HG02588 (cell line): Measurements from ENCODE around the gene PCNA.

Experiments
- ATAC-seq: cut with Tn5 transposase; IDR thresholded peaks from one replicate; pipeline ENCODE4 v1.9.1; 2021; ENCODE audit warnings: mild to moderate bottlenecking, moderate library complexity; ENCODE audit not compliant: unreplicated experiment

Gene PCNA

DNA sequence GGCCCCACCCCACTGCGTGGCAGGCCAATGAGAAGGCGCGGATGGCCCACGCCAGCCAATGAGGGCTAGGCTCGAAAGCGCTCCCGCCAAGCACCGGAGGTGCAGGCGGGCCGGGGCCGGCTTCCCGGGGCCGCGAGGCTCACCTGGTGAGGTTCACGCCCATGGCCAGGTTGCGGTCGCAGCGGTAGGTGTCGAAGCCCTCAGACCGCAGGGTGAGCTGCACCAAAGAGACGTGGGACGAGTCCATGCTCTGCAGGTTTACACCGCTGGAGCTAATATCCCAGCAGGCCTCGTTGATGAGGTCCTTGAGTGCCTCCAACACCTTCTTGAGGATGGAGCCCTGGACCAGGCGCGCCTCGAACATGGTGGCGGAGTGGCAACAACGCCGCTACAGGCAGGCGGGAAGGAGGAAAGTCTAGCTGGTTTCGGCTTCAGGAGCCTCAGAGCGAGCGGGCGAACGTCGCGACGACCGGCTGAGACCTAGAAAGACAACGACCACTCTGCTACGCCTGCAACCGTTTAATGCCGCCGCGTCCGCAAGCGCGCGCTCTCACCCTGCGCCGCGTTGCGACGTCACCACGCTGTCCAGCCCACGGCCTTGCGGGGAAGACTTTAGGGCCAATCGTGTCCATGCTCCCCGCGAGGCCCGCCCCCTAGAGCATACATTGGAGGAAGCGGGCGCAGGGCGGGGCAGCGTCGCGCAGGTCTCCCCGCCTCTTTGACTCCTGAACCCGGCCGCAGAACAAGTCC lies at the start of gene PCNA:
Gene PCNA, minus strand, starts transcription at position 524 of the 750 bp plus-strand sequence. Its CDS starts 160 bp downstream, at position 364.
- peak; percentile 96 for ATAC-seq

DNA sequence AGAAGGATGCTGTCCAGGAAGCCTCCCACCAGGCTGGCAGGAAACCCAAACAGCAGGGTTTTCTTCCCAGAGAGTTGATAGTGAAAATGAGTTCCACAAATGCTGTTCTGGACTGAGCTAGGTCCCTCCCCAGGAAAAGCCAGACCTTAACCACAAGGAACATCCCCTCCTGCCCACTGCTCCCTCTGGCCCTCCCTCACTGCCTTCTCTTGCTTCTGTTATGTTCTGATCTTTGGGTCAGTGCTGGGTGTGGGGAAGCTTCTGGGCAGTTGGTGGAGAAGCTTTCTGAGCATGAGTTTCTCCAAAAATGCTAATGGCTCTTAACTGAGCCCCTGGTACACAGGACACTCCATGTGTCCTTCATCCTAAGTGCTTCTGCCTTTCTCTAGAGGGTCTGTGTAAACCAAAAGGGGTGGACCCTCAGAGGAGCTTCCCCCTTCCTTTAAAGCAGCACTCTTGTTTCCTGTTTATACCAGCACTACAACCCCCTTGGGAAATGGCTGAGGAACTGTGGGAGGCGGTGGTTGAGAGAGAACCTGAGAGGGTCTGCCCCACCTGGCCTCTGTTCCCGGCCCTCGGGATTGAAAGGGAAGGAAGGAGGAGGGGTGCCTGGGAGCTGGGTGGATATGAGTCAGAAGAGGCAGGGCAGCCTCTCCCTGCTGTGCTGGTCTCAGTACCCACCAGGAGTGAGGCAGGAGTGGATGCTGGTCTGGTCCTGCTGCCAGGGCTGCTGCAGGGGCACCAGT lies 49.1 kb upstream of the PCNA start:
- no peak for ATAC-seq

DNA sequence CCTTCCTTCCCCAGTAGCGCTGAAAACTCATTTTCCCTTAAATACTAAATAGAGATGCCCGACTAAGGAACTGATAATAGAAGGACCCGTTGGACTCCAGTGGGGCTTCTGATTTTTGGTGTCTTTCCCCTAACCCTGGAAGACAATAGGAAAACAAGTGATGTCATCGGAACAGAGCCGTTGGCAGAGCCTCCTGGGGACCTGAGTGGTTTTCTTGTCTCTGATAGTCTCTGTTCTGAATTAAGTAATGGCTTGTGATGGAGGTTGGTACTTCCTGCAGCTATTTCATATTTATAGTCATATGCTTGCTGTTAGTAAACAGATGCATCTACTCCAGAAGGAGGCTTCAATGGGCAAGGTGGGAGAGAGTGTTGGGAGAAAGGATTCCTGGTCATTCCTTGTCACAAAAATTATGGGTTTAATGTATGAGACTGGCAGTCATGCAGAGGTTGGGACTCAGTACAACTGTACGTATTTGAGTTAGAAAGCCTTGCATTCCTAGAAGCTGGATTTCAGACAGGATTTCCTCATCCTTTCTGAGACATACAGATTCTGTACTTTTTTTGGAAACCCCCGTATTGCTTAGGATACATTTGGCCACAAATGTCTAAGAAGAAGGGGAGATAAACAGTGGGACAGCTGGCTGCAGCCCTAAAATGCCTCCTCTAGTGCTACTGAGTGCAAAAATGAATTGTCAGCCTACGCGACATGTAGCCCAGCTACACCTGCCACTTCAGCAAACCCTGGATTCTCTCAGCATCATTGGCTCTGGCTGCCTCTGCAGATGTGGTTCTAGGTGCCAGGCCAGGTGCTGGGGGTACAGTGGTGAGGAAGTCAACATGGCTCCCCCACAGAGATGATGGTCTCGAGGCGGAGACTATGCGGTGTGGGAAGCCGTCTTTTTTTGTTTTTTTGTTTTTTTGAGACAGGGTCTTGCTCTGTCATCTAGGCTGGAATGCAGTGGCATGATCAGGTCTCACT lies 45.2 kb upstream of the PCNA start:
- no peak for ATAC-seq

DNA sequence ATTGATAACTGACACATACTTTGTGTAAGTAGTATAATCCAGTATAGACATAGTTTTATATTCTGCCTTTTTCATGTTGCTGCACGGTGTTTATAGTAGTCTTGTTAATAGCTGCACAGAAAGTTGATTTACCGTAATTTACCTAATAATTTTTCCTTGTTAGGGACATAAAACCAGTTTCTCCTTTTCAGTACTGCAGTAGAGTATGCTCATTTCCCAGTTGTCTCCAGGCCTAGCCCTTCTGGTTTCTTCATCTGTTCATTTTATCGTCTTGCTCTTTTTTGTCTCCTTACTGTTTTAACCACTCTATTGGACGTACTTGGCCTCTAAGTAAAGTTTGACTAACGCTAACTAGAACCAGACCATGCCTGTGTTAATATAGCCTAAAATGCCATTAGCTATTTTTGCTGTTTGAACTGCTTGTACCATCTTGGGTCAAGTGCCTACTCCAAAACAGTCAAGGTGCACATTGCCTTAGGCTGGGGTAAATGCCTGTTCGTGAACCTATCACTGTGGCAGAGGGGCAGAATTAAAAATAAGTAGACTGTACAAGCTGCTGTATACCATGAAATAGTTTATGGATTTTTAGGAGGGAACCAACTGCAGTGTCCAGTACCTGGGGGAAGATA lies 41.9 kb upstream of the PCNA start:
- no peak for ATAC-seq

DNA sequence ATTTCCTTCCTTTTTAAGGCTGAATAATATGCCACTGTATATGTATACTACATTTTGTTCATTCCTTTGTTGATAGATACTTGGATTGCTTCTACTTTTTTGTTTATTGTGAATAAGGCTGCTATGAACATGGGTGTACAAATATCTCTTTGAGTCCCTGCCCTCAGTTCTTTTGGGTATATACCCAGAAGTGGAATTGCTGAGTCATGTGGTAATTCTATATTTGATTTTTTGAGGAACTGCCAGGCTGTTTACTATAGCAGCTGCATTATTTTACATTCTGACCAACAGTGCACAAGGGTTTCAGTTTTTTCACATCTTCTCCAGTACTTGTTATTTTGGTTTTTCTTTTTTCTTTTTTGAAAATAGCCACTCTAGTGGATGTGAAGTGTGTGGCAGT lies 41.1 kb upstream of the PCNA start:
- ATAC-seq: no peak

DNA sequence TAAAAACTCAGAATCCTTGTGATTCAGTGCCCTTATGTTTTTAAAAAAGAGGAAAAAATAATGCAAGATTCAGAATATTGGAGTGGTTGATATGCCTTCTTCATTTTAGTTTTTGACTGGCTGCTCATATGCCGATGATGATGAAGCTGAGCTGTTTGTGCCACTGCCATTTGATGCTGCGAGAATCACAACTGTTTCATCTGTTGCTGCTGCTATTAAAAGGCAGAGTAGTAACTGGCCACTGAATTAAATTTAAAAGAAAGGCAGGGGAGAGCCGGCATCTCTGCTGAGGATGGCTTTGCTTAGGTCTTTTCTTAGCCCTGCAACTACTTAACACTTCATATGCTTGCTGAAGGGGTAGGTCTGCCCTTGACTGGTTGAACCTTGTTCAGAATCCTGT lies 40.2 kb upstream of the PCNA start:
- ATAC-seq: no peak

DNA sequence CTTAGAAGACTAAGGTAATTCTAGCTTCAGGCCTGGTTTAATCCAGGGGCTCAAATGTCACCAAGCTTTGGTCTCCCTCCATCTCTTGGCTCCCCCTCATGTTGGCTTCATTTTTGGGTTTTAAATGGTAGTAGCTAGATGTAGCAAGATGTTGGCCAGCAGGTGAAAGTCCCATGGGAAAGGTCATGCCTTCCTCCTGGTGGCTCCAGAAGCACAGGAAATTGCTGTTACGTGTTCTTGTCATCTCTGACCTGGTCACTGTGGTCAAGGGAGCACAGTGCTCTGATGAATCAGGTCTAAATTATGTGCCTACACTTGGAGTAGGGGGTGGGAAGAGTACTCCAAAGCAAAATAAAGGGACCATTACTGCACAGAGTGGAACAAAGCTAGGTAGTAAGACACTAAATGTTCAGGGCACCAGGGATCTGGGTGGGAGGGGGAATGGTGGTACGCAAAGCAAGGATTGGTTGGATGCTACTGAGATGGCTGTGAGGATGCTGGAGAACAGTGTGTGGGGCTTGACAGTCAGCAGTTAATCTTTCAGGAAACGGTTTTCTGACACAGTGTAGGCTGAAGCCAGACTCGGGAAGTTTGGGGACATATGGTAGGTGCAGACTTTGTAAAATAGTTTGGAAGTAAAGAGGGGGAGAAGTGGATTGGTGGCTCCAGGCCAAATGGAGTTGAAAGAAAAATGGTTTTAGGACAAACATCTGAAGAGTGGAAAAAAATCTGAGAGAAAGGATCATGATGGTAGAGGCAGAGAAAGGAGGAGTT lies 37.1 kb upstream of the PCNA start:
- ATAC-seq: no peak

DNA sequence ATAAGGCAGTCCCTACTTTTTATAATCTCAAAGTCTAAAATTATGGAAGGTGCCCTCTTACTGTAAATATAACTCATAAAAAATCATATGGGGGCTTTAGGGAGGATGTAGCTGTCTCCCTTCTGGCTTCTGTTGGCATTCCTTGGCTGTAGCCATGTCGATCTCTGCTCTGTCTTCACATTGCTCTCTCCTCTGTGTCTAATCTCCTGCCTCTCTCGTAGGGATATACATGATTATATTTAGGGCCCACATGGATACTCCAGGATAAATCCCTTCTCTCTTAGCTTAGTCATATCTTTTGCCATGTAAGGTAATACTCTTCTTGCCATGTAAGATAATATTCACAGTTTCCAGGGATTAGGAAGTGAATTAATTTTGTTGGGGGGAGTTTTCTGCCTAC lies 35.6 kb upstream of the PCNA start:
- ATAC-seq: no peak

DNA sequence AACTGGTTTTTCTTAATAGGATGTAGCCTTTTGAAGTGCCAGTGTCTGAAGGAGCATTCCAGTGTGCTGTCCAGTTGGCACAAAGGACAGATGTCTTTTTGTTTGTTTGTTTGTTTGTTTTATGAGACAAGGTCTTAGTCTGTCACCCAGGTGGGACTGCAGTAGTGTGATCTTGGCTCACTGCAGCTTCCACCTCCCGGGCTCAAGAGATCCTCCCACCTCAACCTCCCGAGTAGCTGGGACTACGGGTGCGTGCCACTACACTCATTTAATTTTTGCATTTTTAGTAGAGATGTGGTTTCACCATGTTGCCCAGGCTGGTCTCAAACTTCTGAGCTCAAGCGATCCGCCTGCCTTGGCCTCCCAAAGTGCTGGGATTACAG lies 34.8 kb upstream of the PCNA start:
- ATAC-seq: no peak

DNA sequence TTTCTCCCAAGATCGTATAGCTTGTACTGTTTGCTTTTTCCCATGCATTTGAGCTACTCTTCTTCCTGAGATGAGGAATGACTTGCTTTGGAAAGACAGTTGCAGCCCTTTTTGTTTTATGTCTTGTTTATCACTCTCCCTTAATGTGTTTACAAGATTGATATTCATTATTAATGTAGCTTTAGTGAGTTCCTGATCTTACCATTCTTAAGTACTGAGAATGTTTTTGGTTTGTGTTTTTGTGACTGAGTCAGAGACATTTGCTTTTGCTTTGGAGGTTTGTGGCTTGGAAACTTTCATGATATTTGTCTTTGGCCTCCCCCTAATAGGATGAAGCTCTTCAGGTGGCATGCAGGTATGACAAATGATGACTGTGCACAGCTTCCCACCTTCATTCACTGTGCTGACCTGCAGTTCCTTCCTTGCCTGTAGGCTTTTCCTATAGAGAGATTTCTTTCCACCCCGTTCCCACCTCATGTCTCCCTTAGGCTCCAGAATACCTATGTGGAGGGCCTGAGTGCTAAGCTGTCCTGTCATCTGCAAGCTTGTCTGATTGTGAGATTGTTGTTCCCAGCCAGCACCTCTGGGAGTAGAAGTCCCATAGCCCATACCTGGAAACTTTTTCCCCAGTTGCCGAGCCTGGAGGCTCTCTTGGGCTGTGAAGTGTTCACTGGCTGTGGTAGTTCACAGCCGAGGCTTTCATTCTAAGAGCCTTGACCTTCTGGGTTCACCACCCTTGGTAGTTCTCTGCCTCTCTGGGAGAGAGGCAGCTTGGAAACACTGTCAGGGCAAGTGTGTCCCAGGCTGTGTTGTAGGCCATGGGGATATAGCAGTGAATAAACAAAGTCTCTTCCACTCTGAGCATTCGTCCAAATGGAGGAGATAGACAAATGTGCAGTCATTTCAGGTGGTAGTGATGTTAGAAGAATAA lies 34.1 kb upstream of the PCNA start:
- no peak for ATAC-seq

DNA sequence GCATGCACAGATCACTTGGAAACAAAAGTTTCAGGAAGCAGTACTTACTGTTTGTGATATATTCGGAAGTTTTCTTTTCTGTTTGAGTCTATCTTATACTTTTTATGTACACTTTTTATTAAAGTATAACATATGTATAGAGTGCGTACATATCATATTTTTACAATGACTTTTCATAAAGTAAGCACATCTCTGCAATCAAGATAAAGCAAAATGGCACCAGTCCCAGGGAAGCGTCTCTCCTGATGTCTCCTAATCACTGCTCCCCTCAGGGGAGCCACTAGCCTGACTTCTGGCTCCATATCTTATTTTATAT lies 33.4 kb upstream of the PCNA start:
- no peak for ATAC-seq

DNA sequence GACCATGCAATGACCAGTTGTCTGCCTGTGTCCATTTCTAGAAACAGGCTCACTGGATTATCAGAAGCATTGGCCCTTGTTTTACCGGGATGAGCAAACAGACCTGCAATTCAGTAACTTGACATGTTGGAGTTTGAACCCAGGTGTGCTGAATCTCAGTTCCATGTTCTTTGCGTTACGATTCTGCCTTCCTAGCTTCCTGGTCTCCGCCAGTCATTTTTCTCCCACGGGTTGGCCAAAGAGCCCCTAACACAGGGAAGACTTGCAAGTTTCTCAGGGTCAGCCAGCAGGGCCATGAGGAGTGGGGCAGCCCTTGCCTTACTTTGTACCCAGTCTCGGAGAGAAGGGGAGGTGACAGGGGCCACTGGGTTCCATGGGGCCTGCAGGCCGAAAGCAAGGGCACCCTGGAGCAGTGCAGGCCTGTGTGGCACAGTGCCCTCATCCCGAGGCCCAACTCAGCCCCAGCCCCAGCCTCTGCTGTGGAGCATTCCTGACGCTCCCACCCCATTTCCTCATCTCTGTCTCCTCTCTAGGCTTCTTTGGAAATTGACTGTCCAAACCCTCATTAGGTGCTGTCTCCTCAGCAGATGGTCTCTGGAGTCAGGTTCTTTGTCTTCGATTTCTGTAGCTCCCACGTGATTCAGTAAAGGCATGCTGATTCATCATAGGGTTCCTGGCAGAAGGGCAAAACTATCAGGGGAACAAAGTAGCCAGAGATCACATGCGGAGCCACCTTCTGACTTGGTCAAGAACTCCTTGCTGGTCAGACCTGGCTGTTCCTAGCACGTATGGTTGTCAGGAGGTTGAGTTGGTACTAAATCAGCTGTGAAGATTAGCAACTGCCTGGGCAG lies 30.7 kb upstream of the PCNA start:
- ATAC-seq: no peak

DNA sequence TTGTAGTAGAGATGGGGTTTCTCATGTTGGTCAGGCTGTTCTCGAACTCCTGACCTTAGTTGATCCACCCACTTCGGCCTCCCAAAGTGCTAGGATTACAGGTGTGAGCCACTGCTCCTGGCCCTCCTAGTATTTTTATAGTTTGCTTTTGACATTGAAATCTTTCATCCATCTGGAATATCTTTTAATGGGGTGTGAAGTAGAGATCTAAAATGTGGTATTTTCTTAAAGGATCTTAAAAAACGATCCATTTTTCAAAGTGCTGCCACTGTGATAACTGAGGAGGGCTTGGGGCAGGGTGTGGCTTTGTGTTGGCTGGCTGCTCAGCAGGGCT lies 30.1 kb upstream of the PCNA start:
- ATAC-seq: no peak

DNA sequence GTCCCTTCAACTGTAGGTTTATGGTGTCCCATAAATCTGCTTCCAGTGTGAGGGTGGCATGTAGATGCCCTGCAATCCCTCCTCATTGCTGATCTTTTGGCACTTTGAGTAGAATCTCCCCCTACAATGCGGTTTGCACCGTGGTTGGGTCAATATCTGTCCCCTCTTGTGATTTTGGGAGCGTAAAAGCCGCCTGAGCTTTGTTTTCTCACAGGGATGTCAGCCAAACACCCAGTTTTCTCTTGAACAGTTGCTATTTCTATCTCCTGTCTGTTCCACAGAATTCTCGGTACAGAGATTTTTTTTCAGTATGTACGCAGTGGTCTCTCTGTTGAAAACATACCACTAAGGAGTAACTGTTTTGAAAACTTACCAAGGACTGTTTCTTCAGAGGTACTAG lies 28.8 kb upstream of the PCNA start:
- no peak for ATAC-seq

DNA sequence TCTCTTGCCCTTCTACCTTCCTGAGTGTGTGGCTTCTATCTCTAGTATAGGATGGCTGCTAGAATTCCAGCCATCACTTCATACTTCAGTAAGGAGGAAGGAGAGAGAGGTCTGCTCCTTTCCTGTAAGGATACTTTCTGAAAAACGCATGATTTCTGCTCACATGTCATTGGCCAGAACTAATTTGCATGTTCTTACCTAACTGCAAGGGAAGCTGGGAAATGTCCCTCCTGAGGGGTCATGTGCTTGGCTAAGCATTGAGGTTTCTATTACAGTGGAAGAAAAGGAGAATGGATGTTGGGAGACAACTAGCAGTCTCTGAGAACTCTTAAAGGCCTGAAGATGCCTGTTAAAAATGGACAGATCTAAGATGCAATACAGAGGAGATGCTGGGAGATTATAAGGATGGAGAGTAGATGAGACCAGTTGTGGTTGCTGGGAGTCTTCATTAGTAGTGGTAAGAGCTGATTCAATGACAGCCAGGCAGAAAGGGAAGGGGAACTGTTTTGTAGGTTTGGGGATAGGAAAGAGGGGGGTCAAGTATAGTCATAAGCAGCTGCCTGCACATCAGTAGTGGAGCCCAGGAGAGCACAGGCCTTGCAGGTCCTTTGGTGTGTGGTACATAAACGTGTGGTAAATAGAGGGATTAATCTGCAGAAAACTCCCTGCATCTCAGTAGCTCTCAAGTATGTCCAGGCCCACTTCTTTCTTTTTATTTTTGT lies 27.3 kb upstream of the PCNA start:
- no peak for ATAC-seq

DNA sequence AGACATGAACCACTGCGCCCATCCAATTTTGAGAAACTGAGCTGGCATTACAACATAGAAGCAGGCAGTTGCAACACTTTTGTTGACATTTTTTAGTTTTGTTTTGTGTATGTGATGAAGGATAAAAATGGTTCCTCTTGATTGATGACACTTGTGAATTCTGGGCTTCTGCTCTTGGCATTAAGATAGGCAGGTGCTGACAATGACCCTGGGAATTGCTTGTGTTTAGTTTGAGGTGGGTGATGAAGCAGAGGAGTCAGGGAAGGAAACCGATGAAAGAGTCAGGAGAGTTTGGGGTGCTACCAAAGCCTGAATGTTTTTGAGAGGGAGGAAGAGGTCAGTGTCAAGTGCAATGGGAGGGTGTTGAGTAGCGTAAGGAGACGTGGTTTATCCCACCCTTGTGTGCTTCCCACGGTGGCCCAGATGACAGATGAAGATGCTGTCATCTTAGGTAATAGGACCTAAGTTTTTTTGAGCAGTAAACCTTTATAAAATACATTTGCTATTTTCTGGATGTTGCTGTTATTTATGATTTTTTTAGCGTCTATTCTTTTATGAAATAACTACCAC lies 26.4 kb upstream of the PCNA start:
- no peak for ATAC-seq

DNA sequence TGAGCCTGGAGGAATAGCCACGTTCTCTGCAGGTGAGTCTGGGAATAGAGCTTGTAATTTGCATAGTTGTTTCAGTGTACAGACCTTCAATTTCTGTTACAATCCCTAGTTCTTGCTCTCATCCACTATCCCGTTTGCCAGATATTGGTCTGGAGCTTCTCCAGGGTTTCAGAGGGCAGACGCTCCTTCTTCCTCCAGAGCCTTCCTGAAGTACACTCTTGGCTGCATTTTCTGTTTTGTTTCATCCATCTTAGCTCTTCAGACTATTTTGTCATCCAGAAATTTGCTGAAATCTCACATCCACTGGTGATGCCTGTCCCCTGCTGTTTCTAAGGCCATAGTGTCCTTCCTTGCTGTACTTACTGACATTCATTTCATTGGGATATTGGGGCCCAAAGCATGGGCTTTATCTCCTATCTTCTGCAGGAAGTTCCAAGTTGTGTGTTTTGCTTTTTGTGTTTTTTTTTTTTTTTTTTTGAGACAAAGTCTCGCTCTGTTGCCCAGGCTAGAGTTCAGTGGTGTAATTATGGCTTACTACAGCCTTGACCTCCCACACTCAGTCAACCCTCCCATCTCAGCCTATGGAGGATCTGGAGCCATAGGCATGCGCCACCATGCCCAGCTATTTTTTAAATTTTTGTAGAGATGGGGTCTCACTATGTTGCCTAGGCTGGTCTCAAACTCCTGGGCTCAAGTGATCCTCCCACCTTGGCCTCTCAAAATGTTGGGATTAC lies 25.8 kb upstream of the PCNA start:
- ATAC-seq: no peak
